Fibroblast of villous mesenchyme (primary cell): ENCODE data around the gene TM2D3. TPM values are rescaled to one million over a fixed set of nuclear protein-coding genes. Genes with fewer than 3 reads are reported as not detected.

Experiments
- DNase-seq: peaks from one replicate; pipeline ENCODE4 v3.0.0-alpha.2; 2010; ENCODE audit warnings: low read depth
- H3K4me3 ChIP-seq: 2 replicates; pipeline ENCODE4 v1.5.1; 2011; ENCODE audit warnings: low read depth, mild to moderate bottlenecking, low read length
- total RNA-seq: library from RNA; depleted of rRNA; stranded (reverse); fragments of >200 nt; gene quantifications from 2 replicates; pipeline ENCODE4 v1.2.3, GENCODE V29; 2012
- TF ChIP-seq, protein P1 (sequence below): IDR thresholded peaks from 2 replicates; pipeline ENCODE4 v1.5.1; 2012; ENCODE audit warnings: low read depth, mild to moderate bottlenecking, low read length; ENCODE audit not compliant: insufficient read depth

Gene TM2D3
- total RNA-seq, 1 donor, result 48.4 TPM

- DNase-seq, result no peak
- TF ChIP-seq, protein P1, sequence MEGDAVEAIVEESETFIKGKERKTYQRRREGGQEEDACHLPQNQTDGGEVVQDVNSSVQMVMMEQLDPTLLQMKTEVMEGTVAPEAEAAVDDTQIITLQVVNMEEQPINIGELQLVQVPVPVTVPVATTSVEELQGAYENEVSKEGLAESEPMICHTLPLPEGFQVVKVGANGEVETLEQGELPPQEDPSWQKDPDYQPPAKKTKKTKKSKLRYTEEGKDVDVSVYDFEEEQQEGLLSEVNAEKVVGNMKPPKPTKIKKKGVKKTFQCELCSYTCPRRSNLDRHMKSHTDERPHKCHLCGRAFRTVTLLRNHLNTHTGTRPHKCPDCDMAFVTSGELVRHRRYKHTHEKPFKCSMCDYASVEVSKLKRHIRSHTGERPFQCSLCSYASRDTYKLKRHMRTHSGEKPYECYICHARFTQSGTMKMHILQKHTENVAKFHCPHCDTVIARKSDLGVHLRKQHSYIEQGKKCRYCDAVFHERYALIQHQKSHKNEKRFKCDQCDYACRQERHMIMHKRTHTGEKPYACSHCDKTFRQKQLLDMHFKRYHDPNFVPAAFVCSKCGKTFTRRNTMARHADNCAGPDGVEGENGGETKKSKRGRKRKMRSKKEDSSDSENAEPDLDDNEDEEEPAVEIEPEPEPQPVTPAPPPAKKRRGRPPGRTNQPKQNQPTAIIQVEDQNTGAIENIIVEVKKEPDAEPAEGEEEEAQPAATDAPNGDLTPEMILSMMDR, result no peak
- H3K4me3 ChIP-seq, result no peak overlapping the region
These were observed 3.8 kb downstream of the TM2D3 start for GRCh38 chr15:101648356-101648755.

GRCh38 chr15:101647251-101647650 lies 4.9 kb downstream of the TM2D3 start:
- TF ChIP-seq, protein P1, result no peak
- DNase-seq, result no peak
- no peak overlapping the region for H3K4me3 ChIP-seq

DNA sequence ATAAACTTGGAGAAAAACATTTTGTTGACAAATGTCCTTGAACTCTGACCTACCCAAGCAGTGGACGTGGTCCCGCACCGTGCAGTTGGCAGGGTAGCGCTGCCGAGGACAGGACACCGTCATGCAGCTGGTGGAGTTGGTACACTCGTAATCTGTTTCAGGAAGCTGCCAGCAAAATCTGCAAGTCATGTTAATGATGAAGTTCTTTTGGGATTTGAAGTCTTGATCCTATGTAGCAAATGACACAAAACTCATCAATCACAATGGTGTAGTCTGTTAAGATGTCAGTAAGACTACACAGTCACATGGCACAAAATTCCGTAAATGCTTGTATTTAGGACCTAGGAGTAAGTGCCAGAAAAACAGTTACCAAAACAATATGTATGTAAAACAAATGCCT lies 5.5 kb downstream of the TM2D3 start:
- peak; percentile 42 for DNase-seq
- TF ChIP-seq, protein P1, result no peak
- H3K4me3 ChIP-seq, result no peak overlapping the region

DNA sequence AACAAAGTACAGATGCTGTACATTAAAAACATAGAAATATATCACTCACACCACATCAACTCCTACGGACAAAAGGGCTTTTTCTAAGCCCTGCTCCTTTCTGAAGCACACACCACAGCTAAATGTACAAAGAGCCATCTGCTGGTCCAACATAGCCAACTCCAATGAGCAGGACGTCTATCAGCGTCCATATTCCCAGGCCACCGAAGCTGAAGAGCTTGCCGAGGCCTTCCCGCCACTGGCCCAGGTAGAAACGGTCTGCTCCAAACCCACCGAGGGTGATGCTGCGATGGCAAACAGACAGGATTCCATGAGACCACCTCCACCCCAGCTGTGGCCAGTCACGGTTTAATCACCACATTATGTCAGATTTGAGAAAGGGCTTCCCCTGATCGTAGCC lies 9.8 kb downstream of the TM2D3 start:
- TF ChIP-seq, protein P1, result no peak
- DNase-seq, result peak; percentile 21
- no peak overlapping the region for H3K4me3 ChIP-seq

DNA sequence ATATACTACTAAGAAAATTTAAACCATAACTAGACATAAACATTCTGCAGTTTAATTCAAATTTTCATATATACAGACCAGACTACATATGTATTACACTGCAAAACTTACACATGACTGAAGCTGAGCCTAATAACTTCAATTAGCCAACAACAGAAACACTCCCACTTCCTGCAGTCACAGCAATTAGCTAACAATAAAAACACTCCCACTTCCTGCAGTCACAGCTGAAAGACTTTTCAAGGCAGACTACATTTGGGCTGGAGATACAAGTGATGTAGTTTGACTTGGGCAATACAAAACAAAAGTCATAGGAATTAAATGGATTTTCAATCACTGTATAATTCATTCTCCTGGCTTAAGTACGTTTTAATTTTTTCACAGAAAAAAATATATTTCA lies 10.3 kb downstream of the TM2D3 start:
- no peak overlapping the region for H3K4me3 ChIP-seq
- peak; percentile 78 for DNase-seq
- TF ChIP-seq, protein P1, result no peak

- peak; percentile 85 for DNase-seq
- TF ChIP-seq, protein P1, result peak; percentile 98
- no peak overlapping the region for H3K4me3 ChIP-seq
These were observed 10.9 kb downstream of the TM2D3 start for GRCh38 chr15:101641129-101641764.

DNA sequence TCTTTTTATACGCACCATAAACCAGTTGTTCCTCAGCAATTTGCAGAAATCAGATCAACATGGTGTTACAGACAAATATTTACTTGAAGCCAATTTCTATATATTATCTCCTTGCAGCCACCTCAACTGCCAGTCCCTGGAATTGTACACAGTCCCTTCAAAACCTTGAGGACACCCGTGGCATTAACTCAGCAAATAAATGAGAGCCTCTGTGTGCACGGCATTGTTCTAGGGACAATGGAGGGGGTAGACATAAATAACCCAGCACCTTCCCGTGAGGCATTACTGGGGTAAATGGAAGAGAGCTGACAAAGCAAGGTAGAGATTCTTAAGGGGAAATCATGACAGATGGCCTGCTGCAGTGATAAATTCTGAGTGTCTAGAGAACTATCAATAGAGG lies 12.5 kb downstream of the TM2D3 start:
- H3K4me3 ChIP-seq, result no peak overlapping the region
- TF ChIP-seq, protein P1, result no peak
- DNase-seq, result no peak
